Transverse colon (tissue), 4 donors: ENCODE results near the gene AKIRIN2. TPM values are rescaled to one million over a fixed set of nuclear protein-coding genes. Genes with fewer than 3 reads are reported as not detected.

Source experiments
- DNase-seq: peaks from one replicate; pipeline ENCODE4 v3.0.0-alpha.2; 2019
- H3K27ac ChIP-seq, 4 donors: fragments of 200-600 bp; sonication (generic); 2 replicates each; pipeline ENCODE4 v1.5.1; 2016 to 2018; ENCODE audit warnings: inconsistent platforms in 4 of 4
- H3K27me3 ChIP-seq: fragments of 200-600 bp; sonication (generic); 2 replicates; pipeline ENCODE4 v1.5.1; 2017; ENCODE audit warnings: inconsistent platforms
- H3K36me3 ChIP-seq, 4 donors: fragments of 200-600 bp; sonication (generic); 2 replicates each; pipeline ENCODE4 v1.5.1; 2017 to 2019; ENCODE audit warnings: inconsistent platforms in 4 of 4
- H3K4me1 ChIP-seq, 4 donors: fragments of 200-600 bp; sonication (generic); 2 replicates each; pipeline ENCODE4 v1.5.1; 2017 to 2020; ENCODE audit warnings: inconsistent platforms in 4 of 4
- H3K4me3 ChIP-seq, 4 donors: fragments of 200-600 bp; sonication (generic); 1 replicate in 1 of 4; 2 replicates in 3 of 4; pipeline versions ENCODE4 v1.5.1 to v1.6.1; 2017 to 2019; ENCODE audit warnings: inconsistent platforms in 4 of 4
- H3K9me3 ChIP-seq, 2 donors: fragments of 200-600 bp; sonication (generic); 2 replicates each; pipeline ENCODE4 v1.5.1; 2017 to 2019; ENCODE audit warnings: inconsistent platforms in 2 of 2
- CTCF ChIP-seq, 5 experiments: fragments of 200-600 bp in 3 of 5; fragments of 450-650 bp in 2 of 5; sonication (generic) in 3 of 5; IDR thresholded peaks; 1 replicate in 2 of 5; 2 replicates in 3 of 5; pipeline ENCODE4 v1.5.1; 2016 to 2017; ENCODE audit warnings: antibody characterized with exemption in 5 of 5, inconsistent platforms in 3 of 5, mild to moderate bottlenecking in 2 of 5, moderate library complexity in 1 of 5
- EP300 ChIP-seq: sonication (generic); formaldehyde crosslinking; IDR thresholded peaks from one replicate; pipeline ENCODE4 v1.6.1; 2017; ENCODE audit warnings: antibody characterized with exemption, low read depth
- POLR2A ChIP-seq: fragments of 450-650 bp; IDR thresholded peaks from one replicate; pipeline ENCODE4 v1.6.1; 2016; ENCODE audit warnings: antibody characterized with exemption, mild to moderate bottlenecking, moderate library complexity
- POLR2AphosphoS5 ChIP-seq, 3 donors: sonication (generic); formaldehyde crosslinking; IDR thresholded peaks; one replicate each; pipeline ENCODE4 v1.6.1; 2016; ENCODE audit warnings: antibody characterized with exemption in 3 of 3
- WGBS, 2 donors: methylation state at CpG; one replicate each; pipeline ENCODE4 v1.1.5; 2018; ENCODE audit warnings: low coverage in 1 of 2; 5-methylcytosine and 5-hydroxymethylcytosine counted together
- in situ Hi-C, 4 donors: fragments of 200-750 bp; cut with MboI; loops; one replicate each; pipeline versions ENCODE4 v1.15.0 to v1.15.1; 2017; ENCODE audit warnings: low sequenced_read_pairs in 3 of 4, low pct_ligation_motif_present in 1 of 4, low pct_unique_long_range_greater_than_20kb in 1 of 4
- intact Hi-C: fragments of 100-400 bp; cut with DNase I; formaldehyde crosslinking; loops from one replicate; pipeline ENCODE4 v1.15.1; 2023; ENCODE audit warnings: low total_unique reads
- total RNA-seq, 4 donors: library from RNA; depleted of rRNA; stranded (reverse); fragments of >200 nt; gene quantifications; one replicate each; pipeline ENCODE4 v1.1.0, GENCODE V29; 2016

Gene AKIRIN2
- total RNA-seq, 4 donors from 2014 or later: 16.3 to 44.9 (median 20.7) TPM

- Histone ChIP-seq H3K36me3 (peaks cover 0 to 5% (median 0%) of the 10 kb centered on the region in 4 donors), H3K4me3 (no peak overlapping the region), H3K4me1 (no peaks in the 10 kb centered on the region), H3K27ac (no peak overlapping the region), H3K9me3 (no peaks in the 10 kb centered on the region), H3K27me3 (no peaks in the 10 kb centered on the region)
- TF ChIP-seq POLR2A (no peak), CTCF (IDR thresholded peaks at IDR 0.05) (no peak), POLR2AphosphoS5 (IDR thresholded peaks at IDR 0.05) (no peak), EP300 (no peak)
- no peak for DNase-seq
- intact Hi-C loops (no loop called here), in situ Hi-C loops (no loop called here)
- 97 to 100% methylated on average over 2 to 4 of the region's 4 CpGs for WGBS, 2 donors
Observed at GRCh38 chr6:87639373-87639772, 62.7 kb downstream of the AKIRIN2 start.

- no peak for DNase-seq
- TF ChIP-seq POLR2A (no peak), POLR2AphosphoS5 (IDR thresholded peaks at IDR 0.05) (no peak), EP300 (no peak), CTCF (IDR thresholded peaks at IDR 0.05) (no peak)
- no peak overlapping the region for H3K4me3 ChIP-seq
- 94 to 100% methylated on average over 1 of the region's 1 CpG for WGBS, 2 donors
- no peaks in the 10 kb centered on the region for H3K4me1 ChIP-seq
- H3K9me3 ChIP-seq: no peaks in the 10 kb centered on the region
- peaks cover 0 to 12% (median 0%) of the 10 kb centered on the region in 4 donors for H3K36me3 ChIP-seq
- in situ Hi-C loops (no loop called here), intact Hi-C loops (no loop called here)
- H3K27me3 ChIP-seq: no peaks in the 10 kb centered on the region
- no peak overlapping the region for H3K27ac ChIP-seq
Observed at GRCh38 chr6:87637106-87637505, 64.9 kb downstream of the AKIRIN2 start.

GRCh38 chr6:87636315-87636714, 65.7 kb downstream of the AKIRIN2 start:
- in situ Hi-C loops (no loop called here), intact Hi-C loops (no loop called here)
- no peak overlapping the region for H3K27ac ChIP-seq
- no peak overlapping the region for H3K4me3 ChIP-seq
- H3K36me3 ChIP-seq: peaks cover 0 to 12% (median 0%) of the 10 kb centered on the region in 4 donors
- H3K4me1 ChIP-seq: no peaks in the 10 kb centered on the region
- DNase-seq: no peak
- no peaks in the 10 kb centered on the region for H3K9me3 ChIP-seq
- no peaks in the 10 kb centered on the region for H3K27me3 ChIP-seq
- TF ChIP-seq POLR2AphosphoS5 (IDR thresholded peaks at IDR 0.05): no peak
- TF ChIP-seq EP300: no peak
- no peak for TF ChIP-seq POLR2A
- TF ChIP-seq CTCF (IDR thresholded peaks at IDR 0.05): no peak
- 87 to 92% methylated on average over 1 of the region's 1 CpG for WGBS, 2 donors

GRCh38 chr6:87633851-87634250, 68.2 kb downstream of the AKIRIN2 start:
- intact Hi-C loops: no loop called here
- WGBS, 2 donors: 63 to 74% methylated on average over 3 of the region's 3 CpGs
- Histone ChIP-seq H3K4me1 (peaks cover 0 to 5% (median 2%) of the 10 kb centered on the region in 4 donors), H3K9me3 (no peaks in the 10 kb centered on the region), H3K36me3 (peaks cover 0 to 12% (median 0%) of the 10 kb centered on the region in 4 donors), H3K27ac (no peak overlapping the region), H3K4me3 (no peak overlapping the region), H3K27me3 (no peaks in the 10 kb centered on the region)
- TF ChIP-seq CTCF (IDR thresholded peaks at IDR 0.05) (no peak), POLR2A (no peak), POLR2AphosphoS5 (IDR thresholded peaks at IDR 0.05) (no peak), EP300 (no peak)
- no peak for DNase-seq
- in situ Hi-C loops: no loop called here
